ENCODE results near the gene MAGI2. TPM values are rescaled to one million over a fixed set of nuclear protein-coding genes. Genes with fewer than 3 reads are reported as not detected.

Gene MAGI2
- polyA plus RNA-seq, 4 donors, result 36.8 to 43.5 (median 38.3) TPM

DNA sequence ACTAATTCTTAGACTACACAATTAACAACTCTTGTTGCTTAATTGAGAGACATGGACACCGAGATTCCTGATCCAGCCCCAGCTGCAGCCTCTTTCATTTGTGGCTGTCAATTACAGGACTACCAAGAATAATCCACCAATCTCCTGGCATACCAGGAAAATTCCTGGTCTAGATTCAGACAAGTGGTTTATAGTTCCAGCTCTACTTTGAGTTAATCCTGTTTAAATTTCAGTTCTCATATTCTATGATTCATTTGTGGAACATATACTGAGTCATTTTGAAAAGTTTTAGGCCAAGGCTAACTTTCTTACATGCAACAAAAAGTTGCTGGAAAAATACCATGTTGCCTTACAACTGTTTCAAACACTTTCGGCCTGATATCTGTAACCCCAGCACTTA, 253.5 kb downstream of the MAGI2 start:
- no peak for DNase-seq (ENCODE audit: low read depth in 4 of 4, low spot score in 3 of 4)

GRCh38 chr7:79199266-79199665, 254.2 kb downstream of the MAGI2 start:
- DNase-seq (ENCODE audit: low read depth in 4 of 4, low spot score in 3 of 4), result no peak

GRCh38 chr7:79185605-79186004, 267.9 kb downstream of the MAGI2 start:
- DNase-seq (ENCODE audit: low read depth in 4 of 4, low spot score in 3 of 4), result no peak

DNA sequence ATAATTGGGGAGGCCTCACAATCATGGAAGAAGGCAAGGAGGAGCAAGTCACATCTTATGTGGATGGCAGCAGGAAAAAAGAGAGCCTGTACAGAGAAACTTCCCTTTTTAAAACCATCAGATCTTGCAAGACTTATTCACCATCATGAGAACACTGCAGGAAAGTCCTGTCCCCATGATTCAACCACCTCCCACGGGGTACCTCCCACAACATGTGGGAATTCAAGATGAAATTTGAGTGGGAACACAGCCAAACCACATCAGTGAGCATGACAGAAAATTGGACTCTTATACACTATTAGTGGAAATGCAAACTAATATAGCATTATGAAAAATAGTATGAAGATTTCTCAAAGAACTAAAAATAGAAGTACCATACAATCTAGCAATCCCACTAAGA, 271.2 kb downstream of the MAGI2 start:
- DNase-seq (ENCODE audit: low read depth in 4 of 4, low spot score in 3 of 4), result no peak

GRCh38 chr7:79180533-79180932, 272.9 kb downstream of the MAGI2 start:
- no peak for DNase-seq (ENCODE audit: low read depth in 4 of 4, low spot score in 3 of 4)

- peak; percentile 12 to 31 (median 25) for DNase-seq (ENCODE audit: low read depth in 4 of 4, low spot score in 3 of 4)
Measured at GRCh38 chr7:79176859-79177477, 276.5 kb downstream of the MAGI2 start.

- no peak for DNase-seq (ENCODE audit: low read depth in 4 of 4, low spot score in 3 of 4)
Measured at GRCh38 chr7:79175374-79175773, 278.1 kb downstream of the MAGI2 start.

- DNase-seq (ENCODE audit: low read depth in 4 of 4, low spot score in 3 of 4), result no peak
Measured at GRCh38 chr7:79165225-79165624, 288.2 kb downstream of the MAGI2 start.

GRCh38 chr7:79159040-79159664, 294.3 kb downstream of the MAGI2 start:
- DNase-seq (ENCODE audit: low read depth in 4 of 4, low spot score in 3 of 4), result no peak

DNA sequence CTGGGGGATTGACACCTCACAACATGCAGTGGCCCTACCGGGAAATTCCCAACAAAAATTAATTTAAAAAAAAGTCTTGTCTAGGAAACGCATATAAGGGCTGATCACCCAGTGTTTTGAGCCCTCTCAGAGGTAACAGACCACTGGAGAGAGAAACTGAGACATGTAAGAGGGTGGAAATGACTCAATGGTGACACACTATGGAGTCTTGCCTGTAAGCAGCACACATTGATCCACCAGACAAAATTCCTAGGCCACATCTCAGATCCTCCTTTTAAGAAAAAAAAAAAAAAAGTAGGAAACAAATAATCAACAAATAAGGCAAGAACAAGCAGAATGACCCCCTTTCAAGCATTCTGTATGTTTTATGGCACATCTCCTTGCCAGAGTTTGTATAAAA, 296.2 kb downstream of the MAGI2 start:
- DNase-seq (ENCODE audit: low read depth in 4 of 4, low spot score in 3 of 4), result no peak

DNA sequence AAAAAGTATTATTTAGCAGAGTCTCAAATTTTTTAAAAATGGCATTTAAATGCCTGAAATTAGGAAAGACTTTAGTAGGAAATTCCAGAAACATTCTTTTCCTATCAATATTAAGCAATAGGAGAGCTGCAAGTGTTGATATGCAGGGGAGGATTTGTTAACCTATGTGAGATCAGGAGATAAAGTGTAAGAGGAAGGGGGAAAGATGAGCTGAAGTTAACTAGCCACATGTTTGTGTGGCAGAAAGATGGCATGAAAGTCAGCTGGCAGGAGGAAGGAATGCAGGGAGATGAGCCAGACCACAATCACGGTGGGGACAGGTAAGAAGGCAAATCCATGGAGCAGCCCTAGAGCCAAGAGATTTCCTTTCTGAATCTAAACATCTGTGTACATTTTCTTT, 303.6 kb downstream of the MAGI2 start:
- no peak for DNase-seq (ENCODE audit: low read depth in 4 of 4, low spot score in 3 of 4)

GRCh38 chr7:79142706-79143105, 310.8 kb downstream of the MAGI2 start:
- DNase-seq (ENCODE audit: low read depth in 4 of 4, low spot score in 3 of 4), result no peak

GRCh38 chr7:79141252-79141651, 312.2 kb downstream of the MAGI2 start:
- no peak for DNase-seq (ENCODE audit: low read depth in 4 of 4, low spot score in 3 of 4)

- no peak for DNase-seq (ENCODE audit: low read depth in 4 of 4, low spot score in 3 of 4)
Measured at GRCh38 chr7:79137942-79138341, 315.5 kb downstream of the MAGI2 start.

DNA sequence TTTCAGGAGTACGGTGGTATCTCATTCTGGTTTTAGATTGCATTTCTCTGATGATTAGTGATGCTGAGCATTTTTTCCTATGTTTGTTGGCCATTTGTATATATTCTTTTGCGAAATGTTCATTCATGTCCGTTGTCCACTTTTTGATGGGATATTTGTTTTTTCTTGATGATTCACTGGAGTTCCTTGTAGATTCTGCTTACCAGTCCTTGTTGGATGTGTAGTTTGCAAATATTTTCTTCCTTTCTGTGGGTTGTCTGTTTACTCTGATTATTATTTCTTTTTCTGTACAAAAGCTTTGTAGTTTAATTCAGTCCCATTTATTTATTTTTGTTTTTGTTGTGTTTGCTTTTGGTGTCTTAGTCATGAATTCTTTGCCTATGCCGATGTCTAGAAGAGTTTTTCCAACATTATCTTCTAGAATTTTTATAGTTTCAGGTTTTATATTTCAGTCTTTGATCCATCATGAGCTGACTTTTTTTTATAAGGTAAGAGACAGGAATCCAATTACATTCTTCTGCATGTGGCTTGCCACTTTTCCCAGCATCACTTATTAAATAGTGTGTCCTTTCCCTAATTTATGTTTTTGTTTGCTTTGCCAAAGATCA, 320.5 kb downstream of the MAGI2 start:
- no peak for DNase-seq (ENCODE audit: low read depth in 4 of 4, low spot score in 3 of 4)

DNA sequence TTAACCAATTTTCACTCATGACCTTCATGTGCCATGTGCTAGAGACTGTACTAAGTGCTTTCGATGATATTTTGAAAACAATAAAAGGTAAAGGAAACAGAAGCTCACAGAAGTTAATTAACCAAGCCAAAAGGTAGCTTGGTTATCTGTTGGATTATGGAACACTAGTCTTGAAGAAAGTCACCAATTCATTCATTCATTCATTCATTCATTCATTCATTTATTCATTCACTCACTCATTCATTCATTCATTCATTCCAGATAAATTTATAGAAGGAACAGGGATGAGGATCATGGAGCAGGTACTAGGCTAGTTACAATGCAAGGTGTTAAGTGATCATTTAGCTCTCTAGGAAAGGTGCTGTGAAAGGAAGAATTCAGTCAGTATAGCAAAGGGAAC, 322.8 kb downstream of the MAGI2 start:
- DNase-seq (ENCODE audit: low read depth in 4 of 4, low spot score in 3 of 4), result no peak

DNA sequence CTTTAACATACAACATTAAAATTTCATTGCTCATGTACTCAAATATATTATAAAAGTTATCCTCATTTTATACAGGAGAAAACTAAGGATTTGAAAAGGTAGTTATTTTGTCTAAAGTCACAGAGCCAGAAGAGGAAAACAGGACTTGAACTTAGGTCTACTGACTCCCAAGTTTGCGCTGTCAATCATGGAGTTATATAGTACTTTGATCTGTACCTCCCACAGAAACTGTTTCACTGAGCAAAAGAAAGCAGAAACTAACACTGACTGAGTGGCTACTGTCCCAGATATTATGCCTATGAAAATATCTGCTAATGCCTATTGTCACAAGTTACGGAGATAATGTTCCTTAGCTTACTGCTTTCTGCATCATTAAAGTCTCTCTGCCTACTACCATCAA, 329.1 kb downstream of the MAGI2 start:
- DNase-seq (ENCODE audit: low read depth in 4 of 4, low spot score in 3 of 4), result no peak

DNA sequence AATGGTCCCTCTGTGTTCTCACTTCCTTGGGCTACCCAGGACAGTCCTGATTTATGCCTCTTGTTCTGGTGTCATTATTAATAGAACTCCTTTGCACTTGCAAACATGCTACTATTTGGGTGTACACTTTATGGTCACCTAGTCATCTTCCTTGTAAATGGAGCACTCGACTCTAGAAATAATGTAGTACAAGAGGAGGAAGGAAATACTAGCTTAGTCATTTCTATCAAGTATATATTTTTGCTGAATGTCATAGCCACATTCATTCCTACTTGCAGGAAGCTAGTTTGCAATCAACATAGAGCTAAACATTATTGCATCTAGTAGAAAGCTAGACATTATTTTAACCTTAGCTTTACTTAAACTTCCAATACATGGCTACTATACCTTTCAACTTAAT, 335.3 kb downstream of the MAGI2 start:
- DNase-seq (ENCODE audit: low read depth in 4 of 4, low spot score in 3 of 4), result no peak

- no peak for DNase-seq (ENCODE audit: low read depth in 4 of 4, low spot score in 3 of 4)
Measured at GRCh38 chr7:79096361-79096805, 357.1 kb downstream of the MAGI2 start.

DNA sequence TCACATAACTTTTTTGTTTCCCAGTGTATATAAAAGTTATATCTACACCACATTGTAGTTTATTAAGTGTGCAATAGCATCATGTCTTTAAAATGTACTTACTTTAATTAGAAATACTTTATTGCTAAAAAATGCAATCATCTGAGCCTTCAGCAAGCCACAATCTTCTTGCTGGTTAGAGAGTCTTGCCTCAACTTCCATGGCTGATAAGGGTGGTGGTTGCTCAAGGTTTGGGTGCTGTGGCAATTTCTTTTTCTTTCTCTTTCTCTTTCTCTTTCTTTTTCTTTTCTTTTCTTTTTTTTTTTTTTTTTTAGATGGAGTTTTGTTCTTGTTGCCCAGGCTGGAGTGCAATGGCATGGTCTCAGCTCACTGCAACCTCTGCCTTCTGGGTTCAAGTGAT, 360.0 kb downstream of the MAGI2 start:
- no peak for DNase-seq (ENCODE audit: low read depth in 4 of 4, low spot score in 3 of 4)

GRCh38 chr7:79091661-79092060, 361.8 kb downstream of the MAGI2 start:
- DNase-seq (ENCODE audit: low read depth in 4 of 4, low spot score in 3 of 4), result no peak

DNA sequence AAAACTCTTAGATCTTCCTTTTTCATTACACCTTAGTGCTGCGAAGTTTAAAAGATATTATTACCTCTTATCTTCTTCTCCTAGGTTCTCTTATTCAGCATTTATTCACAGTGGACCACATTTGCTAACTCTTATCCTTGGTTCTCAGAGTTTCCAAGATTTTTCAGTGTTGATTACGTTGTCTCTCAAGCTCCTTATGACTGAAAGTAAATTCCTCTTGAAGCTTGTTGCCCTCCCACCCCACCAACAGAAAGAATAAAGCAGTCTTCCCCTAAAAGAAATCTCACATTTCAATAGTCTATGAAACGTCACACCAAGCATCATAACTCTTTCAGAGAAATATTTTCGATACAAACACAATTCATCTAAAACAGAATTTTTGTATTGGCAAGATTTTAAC, 362.5 kb downstream of the MAGI2 start:
- DNase-seq (ENCODE audit: low read depth in 4 of 4, low spot score in 3 of 4), result no peak

Measured in right renal pelvis (tissue), 4 donors.